HG03558 (cell line): ENCODE results near the gene SCAF4.
"Not testable (repeated sequence)": the region's sequence is repeated elsewhere in the genome, so short reads cannot be mapped to it uniquely, and the experiment has no call there.

Source experiments
- ATAC-seq: cut with Tn5 transposase; IDR thresholded peaks from one replicate; pipeline ENCODE4 v1.9.1; 2021; ENCODE audit warnings: moderate number of reproducible peaks; ENCODE audit not compliant: unreplicated experiment; ENCODE audit errors: extremely low read depth

The SCAF4 gene

GRCh38 chr21:31744182-31744800, 12.4 kb upstream of the SCAF4 start:
- no peak for ATAC-seq

DNA sequence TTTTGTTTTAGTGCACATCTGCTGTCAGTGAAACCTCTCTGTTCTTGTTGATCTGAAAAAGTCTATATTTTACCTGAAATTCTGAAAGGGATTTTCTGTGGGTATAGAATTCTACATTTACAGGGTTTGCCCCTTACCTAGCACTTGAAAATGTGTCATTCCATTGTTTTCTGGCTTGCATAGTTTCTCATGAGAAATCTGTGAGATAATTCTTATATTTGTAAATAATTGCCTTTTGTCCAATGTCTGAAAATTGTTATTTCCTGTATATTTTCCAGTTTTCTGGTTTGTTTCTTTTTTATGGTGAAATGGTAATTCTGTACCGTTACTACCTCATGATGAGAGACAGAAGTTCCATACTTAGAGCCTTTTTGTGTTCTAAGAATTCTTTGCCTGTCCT, 11.8 kb upstream of the SCAF4 start:
- ATAC-seq: no peak

DNA sequence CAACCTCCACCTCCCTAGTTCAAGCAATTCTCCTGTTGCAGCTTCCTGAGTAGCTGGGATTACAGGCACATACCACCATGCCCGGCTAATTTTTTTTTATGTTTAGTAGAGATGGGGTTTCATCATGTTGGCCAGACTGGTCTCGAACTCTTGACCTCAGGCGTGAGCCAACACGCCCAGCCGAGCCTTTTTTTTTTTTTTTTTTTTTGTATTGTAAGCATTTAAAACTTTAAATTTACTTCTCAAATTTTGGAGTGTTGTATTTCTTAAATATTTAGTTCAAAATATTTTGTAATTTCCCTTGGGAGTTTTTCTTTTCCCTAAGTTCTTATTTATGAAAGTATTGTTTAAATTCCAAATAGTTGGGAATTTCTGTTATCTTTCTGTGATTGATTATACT, 9.2 kb upstream of the SCAF4 start:
- ATAC-seq: no peak

DNA sequence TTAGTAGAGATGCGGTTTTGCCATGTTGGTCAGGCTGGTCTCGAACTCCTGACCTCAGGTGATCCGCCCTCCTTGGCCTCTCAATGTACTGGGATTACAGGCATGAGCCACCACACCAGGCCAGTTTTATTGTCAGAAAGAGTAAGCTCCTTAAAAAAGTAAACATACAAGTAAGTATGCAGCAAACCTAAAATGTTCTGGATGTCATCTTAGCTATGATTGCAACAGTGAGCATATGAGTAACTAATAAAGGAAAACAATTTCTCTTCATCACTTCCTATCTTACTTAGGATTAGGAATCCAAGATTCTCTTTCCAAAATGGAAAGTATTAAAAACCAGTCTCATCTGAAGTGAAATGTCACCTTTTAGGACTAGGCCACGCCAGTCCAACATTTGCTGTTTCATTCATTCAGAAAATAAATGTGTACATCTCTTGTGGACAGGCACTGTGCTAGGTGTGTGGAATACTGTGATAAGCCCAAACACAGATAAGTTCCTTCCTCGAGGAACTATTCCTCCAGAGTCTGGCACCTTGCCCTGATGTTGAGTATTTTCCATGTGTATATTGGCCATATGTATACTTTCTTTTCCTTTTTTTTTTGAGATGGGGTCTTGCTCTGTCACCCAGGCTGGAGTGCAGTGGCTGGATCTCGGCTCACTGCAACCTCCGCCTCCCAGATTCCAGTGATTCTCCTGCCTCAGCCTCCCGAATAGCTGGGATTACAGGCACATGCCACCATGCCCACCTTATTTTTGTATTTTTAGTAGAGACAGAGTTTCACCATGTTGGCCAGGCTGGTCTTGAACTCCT, 5.9 kb upstream of the SCAF4 start:
- not testable (repeated sequence) for ATAC-seq

DNA sequence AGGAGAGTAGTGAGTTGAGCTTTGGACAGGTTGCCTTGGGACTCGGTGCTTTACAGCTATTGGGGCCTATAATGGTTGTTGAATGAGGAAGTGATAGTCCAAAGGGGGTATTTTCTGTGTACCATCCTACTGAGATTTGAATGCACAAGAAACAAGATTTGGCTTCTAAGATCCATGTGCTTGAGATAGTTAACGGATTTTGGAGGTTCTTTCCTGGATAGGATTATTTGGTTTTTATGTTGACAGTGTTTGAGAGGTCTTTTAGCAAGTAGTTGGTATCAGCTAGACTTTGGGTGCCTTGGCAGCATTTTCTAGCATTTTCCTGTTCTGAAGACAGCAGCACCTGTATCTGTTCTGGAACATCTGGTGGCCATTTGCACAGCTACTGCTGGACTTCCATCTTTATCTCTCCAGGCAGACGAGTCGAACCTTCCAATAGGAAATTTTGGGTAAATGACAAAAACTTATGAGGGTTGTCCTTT, 3.6 kb upstream of the SCAF4 start:
- ATAC-seq: no peak

DNA sequence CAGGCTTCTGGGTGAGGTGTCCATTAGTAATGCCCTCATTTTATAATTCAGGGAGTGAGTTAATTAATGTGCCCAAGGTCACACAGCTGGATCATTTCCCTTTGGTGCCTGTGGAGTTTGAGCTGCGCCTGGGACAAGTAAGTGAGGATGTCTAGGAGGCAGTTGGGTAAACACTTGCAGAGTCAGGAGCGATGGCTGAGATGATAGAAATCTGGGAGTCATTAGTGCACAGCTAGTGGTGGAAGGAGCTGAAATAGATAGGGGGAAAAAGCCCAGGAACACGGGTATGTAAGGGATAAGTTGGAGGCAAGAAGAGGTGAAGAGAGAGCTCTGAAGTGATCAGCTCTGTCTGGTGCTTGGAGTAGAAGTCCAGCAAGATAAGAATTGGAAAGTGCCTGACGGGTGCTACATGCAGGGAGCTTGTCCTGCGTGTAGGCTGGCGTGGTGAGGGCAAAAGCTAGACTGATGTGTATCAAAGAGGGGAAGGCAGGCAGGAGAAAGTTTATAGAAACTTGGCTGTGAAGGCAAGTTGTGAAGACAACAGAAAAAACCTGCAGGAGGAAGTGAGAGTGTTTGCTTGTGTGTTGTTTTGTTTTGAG, 1.7 kb upstream of the SCAF4 start:
- ATAC-seq: no peak

DNA sequence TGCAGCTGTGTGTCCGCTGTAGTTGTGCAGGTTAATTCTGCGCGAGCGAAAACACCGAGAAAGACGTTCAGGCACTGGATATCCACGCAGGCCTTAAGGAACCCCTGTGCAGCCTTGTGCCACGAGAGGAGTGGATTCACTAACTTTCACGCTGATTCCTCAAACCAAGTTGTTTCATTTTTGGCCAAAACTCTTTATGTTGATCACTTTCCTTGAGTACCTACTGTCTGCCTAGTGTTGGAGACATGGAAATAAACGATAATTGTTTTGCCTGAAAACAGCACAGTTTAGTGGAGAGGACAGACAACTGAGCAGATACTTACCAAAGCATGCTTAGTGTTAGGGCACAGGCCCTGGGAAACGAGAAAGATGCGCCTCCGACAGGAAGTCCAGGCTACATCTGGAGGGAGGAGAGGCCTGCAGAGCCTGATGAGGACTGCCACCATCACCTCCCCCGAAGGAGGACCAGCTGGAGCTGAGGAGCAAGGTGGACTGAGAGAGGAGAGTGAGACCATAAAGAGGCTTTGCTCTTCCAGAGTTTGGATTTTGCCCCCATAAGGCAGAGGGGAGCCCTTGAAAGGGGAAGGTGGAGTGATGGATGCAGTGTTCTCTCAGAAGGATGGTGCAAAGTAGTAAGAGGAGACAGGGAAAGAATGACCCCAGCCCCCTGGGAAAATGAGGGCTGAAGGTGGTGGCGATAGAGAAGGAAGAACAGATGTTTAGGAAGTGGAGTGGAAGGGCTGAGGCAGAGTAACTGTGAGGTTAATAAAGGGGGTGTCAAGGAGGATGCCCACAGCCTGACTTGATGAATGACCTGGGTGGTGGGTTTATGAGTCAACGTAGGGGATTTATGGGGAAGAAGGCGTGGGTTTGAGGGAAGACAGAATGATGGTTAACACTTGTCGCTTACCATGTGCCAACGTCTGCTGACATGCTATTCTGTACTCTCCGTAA, 956 bp upstream of the SCAF4 start:
- no peak for ATAC-seq

DNA sequence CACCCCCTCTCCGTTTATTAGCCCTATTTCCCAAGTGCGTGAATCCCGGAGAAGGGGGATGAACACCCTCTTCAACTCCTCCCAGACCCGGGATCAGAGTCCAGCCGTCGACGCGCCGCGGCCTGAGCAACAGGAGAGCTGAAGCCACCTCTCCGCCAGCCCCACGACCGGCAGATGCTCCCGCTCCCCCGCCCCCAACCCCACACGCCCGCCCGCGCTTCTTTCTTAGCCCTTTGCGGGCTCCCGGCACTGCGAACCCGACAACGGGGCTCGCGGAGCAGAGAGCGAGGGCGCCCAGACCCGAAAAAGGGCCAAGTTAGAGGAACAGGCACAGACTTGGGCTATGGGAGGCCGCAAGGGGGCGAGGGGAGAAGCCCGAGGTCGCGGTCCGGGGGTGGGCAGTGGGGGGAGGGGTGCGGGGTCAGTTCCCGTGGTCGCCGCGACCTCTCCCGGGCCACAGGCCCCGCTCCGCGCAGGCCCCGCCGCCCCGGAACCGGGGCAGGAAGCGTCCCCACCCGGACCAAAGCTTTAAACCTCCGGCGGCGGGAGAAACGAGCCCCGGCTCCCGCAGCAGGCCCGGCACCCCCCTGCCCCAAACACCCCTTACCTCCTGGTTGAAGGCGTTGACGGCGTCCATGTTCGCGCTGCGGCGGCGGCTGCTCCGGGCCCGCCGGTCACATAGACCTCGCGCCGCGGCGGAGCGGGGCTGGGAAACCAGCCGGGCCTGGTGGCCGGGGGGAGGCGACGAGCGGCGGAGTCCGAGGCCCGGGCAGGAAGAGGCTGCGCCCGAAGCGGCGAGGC, 662 bp downstream of the SCAF4 start:
- ATAC-seq: no peak

DNA sequence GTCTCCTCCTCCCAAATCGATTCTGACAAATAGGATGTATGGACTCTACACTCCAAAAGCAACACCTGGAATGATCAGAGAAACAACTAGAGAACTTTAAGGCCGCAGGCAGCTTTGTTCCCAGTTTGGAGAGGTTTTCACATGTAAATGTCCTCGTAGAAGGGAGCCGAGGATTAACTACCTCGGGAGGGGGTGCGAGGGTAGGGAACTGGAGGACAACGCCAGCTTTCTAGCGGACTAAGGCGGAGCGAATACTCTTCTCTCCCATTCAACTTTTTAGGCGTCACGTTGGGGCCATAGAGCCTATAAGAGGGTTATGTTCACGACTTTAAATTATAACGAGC, 1.2 kb downstream of the SCAF4 start:
- ATAC-seq: no peak

DNA sequence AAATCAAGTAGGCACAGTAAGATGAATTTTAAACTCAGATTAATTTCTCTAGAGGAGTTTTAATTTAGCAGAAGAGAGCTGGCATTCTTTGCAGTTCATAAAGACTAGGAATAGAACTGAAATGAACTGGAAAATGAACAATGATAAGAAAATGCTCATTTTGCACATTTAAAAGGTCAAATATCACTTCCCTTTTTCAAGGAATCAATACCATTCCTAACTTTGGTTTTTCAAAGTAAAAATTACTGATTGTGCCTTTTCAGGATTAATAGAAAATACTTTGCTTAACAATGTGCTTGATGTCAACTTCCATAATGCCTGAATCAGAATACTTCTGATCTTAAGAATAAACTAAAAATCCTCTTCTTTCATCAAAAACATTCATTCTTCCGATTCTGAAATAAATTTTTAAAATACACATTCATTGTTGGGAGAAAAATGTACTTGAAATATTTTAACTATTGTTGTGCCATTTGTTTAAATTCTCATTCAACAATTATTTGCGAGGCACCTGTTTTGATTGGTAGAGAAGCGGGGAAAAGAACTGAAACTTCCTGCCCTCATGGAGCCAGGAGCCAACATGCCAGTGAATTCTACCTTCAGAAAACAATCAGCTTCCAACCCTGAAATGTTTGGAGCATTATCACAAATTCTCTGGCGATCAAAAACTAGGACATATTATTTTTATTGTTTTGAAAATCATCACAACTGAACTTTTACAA, 2.1 kb downstream of the SCAF4 start:
- no peak for ATAC-seq

DNA sequence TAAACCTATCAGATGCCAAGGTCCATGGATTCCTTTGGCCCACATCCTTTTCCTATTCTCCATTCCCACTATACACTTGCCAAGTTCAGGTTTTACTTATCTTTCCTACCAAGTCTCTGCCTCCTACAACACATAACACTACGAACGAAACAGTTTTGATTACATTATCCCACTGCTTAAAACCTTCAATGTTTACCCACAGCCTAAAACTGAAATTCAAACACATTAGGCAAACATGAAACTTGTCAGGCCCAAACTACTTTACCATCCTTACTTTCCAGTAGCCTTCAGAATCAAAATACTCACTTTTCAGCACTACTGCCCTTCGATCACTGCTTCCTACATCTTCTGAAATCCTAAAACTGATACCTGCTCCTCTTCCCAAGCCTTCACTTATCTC, 3.0 kb downstream of the SCAF4 start:
- ATAC-seq: no peak

GRCh38 chr21:31728191-31728590, 3.7 kb downstream of the SCAF4 start:
- no peak for ATAC-seq

DNA sequence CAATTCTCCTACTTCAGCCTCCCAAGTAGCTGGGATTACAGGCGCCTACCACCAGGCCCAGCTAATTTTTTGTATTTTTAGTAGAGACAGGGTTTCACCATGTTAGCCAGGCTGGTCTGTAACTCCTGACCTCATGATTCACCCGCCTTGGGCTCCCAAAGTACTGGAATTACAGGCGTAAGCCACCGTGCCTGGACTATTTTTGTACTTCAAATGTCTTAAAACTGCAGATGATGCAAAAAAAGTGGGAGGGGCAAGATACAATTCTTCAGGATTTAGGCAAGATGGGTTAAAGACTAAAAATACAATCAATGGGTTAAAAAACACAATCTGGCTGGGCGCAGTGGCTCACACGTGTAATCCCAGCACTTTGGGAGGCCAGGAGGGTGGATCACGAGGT, 4.7 kb downstream of the SCAF4 start:
- no peak for ATAC-seq

GRCh38 chr21:31726407-31726806, 5.5 kb downstream of the SCAF4 start:
- ATAC-seq: no peak

DNA sequence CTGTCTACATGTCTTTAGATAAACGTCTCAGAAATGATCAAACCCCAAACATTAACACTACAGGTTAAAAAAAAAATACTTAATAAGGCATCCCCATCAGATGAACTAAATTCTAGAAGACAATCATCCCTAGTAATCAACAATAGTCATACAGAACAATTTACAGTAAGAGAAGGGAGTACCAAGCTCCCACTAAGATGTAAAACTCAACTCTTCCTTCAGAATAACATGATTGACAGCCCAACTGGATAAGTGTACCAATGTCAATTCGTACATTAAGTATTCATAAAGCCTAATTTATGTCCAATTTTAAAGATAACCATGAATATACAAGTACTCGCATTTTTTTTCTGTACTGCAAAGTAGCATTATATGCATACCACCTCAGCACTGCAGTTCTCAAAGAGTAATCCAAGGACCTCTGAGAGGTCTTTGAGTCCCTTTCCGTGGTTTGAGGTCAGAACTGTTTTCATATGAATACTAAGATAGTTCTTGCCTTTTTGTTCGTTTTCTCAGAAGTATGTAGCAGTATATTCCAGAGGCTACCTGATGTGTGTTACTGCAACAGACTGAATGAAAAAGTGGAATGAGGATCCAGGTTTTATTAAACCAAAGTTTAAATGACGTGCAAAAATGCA, 6.6 kb downstream of the SCAF4 start:
- ATAC-seq: no peak

GRCh38 chr21:31724552-31724951, 7.4 kb downstream of the SCAF4 start:
- no peak for ATAC-seq

DNA sequence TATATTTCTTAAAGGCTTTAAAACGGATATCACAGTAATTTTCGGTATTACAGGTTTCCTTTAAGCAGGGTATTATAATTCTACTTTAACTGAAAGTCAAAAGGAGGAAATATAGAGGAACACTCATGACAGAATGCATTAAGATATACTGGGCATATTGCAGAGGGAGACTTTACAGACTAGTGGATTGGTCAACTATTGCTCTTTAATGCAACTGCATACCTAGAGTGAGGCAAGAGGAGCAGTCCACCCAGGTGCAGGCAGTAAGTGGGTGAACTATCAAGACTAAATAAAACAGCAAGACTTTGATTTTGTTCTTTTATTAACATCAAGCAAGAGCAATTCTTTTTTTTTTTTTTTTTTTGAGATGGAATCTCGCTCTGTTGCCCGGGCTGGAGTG, 10.5 kb downstream of the SCAF4 start:
- ATAC-seq: no peak

- no peak for ATAC-seq
Observed at GRCh38 chr21:31720739-31721138, 11.2 kb downstream of the SCAF4 start.

- no peak for ATAC-seq
Observed at GRCh38 chr21:31720330-31720729, 11.6 kb downstream of the SCAF4 start.
